Left lung (tissue), 10 donors: ENCODE data around the gene PGGT1B. TPM values are rescaled to one million over a fixed set of nuclear protein-coding genes. Genes with fewer than 3 reads are reported as not detected.
A peak's percentile ranks its signal among the peaks of the same experiment; 100 is the strongest.

Experiments
- ATAC-seq: fragments of 200-7000 bp; cut with Tn5 transposase; one replicate; pipeline ENCODE4 v1.9.1; 2020; ENCODE audit warnings: moderate library complexity
- DNase-seq, 4 donors: peaks; one replicate each; pipeline ENCODE4 v3.0.0-alpha.2; 2013 to 2020
- H3K27ac ChIP-seq, 2 donors: fragments of 200-600 bp; sonication (generic) in 1 of 2; one replicate each; pipeline versions ENCODE4 v1.5.0 to v1.8.0; 2020 to 2021
- H3K27me3 ChIP-seq, 2 donors: fragments of 200-600 bp; sonication (generic) in 1 of 2; one replicate each; pipeline versions ENCODE4 v1.5.0 to v1.8.0; 2020 to 2021
- H3K36me3 ChIP-seq, 2 donors: fragments of 200-600 bp; sonication (generic) in 1 of 2; one replicate each; pipeline versions ENCODE4 v1.5.0 to v1.8.0; 2020 to 2021
- H3K4me1 ChIP-seq, 2 donors: fragments of 200-600 bp; one replicate each; pipeline ENCODE4 v1.8.0; 2021
- H3K4me3 ChIP-seq, 2 donors: fragments of 200-600 bp; sonication (generic) in 1 of 2; one replicate each; pipeline versions ENCODE4 v1.5.0 to v1.8.0; 2020 to 2021; ENCODE audit warnings: mild to moderate bottlenecking in 1 of 2
- H3K9me3 ChIP-seq, 2 donors: fragments of 200-600 bp; sonication (generic) in 1 of 2; one replicate each; pipeline versions ENCODE4 v1.5.0 to v1.8.0; 2020 to 2021
- CTCF ChIP-seq, 2 donors: fragments of 200-600 bp; sonication (generic) in 1 of 2; IDR thresholded peaks; one replicate each; pipeline versions ENCODE4 v1.5.0 to v1.8.0; 2021; ENCODE audit warnings: antibody characterized with exemption in 2 of 2
- intact Hi-C, 2 donors: fragments of 100-400 bp; cut with DNase I; formaldehyde crosslinking; loops; one replicate each; pipeline versions ENCODE4 v1.11.2 to v1.14.2; 2022
- polyA plus RNA-seq, 6 donors: library from polyadenylated mRNA; unstranded; fragments of 120-200 nt; gene quantifications; one replicate each; pipeline ENCODE4 v1.2.1, GENCODE V29; 2013; ENCODE audit not compliant: insufficient read length in 6 of 6
- total RNA-seq, 2 donors: library from RNA; stranded (reverse); fragmentation: NEBNext Ultra II Directional; extraction: Animal tissue kit (Norgen Biotek cat#: 25700); gene quantifications; one replicate each; pipeline ENCODE4 v1.2.1, GENCODE V29; 2021
- donor health status: DM: no; HTN: yes; CAD: no.
- donor health status: DM: no; HTN: no; CAD: no.

The PGGT1B gene
- total and polyA plus RNA-seq, 8 donors: 27.7 to 46.5 (median 36.9) TPM

DNA sequence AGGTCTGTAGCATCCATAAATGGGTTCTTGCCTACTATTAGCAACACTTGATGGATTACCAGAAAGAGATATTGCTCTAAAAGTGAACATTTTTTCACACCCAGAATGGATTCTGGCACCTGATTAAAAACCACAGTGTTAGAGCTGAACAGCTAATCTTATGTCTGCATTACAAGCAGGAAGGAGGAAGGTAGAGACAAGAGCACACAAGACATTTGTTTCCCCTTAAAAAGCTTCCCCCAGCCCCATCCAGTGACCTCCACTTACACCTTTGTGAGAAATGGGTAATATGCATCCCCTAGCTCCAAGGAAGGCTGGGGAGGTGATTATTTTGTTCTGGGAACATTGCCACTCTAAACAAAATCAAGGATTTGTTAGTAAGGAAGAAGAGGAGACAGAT lies 80.9 kb downstream of the PGGT1B start:
- no peak overlapping the region for H3K4me3 ChIP-seq
- no peaks in the 10 kb centered on the region for H3K9me3 ChIP-seq
- intact Hi-C loops: no loop called here
- no peak overlapping the region for H3K27ac ChIP-seq
- H3K27me3 ChIP-seq: peaks cover 57 to 97% of the 10 kb centered on the region in 2 donors
- ATAC-seq (no peak), DNase-seq (no peak)
- TF ChIP-seq CTCF (IDR thresholded peaks at IDR 0.05): no peak
- peaks cover 5 to 20% of the 10 kb centered on the region in 2 donors for H3K4me1 ChIP-seq
- H3K36me3 ChIP-seq: no peaks in the 10 kb centered on the region

- DNase-seq: peak in 3 of 4 donors; percentile 33 to 86 (median 33)
These were observed 82.4 kb downstream of the PGGT1B start for GRCh38 chr5:115180165-115180709.

DNA sequence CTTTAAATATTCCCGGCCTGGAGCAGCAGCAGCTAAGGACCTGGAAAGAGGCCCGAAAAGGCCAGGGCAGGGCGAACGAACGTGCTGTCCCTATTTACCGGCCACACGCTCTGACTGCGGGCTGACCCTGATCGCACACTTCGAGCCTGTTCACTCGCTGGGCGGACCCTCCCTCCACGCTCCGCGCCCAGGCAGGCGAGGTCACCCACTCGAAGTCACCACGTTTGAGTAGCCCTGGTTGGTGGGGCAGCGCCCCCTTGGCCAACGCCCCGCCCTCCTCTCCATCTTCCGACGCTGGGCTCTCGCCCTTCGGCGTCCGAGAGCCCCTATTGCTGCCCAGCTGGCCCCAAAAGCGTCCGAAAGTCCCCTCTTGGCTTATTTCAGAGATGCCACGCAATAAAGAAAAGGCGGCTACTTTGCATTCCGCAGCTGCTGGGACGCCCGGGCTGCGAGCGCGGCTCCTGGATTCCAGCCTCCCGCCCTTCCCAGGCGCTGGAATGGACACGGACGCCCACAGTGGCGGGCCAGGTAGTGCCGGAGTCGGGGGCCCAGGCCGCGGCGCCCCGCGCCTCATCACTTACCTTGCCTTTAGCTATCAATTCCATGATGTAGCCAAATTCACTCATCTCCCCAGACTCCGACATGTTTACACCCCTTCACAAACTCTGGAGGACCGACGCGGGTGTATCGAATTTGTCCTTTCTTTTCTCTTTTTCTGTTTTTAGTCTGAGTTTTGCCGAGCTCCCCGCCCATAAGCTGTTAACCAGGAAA lies 83.1 kb downstream of the PGGT1B start:
- Histone ChIP-seq H3K36me3 (no peaks in the 10 kb centered on the region), H3K27me3 (peaks cover 66 to 100% of the 10 kb centered on the region in 2 donors), H3K4me1 (peaks cover 5 to 20% of the 10 kb centered on the region in 2 donors), H3K4me3 (peak overlapping the region; percentile 31 to 43), H3K27ac (no peak overlapping the region), H3K9me3 (no peaks in the 10 kb centered on the region)
- ATAC-seq: peak; percentile 84
- intact Hi-C loops: no loop called here
- DNase-seq: peak in 3 of 4 donors; percentile 35 to 73 (median 35)
- TF ChIP-seq CTCF (IDR thresholded peaks at IDR 0.05): no peak

More at GRCh38 chr5:115180165-115180709, 82.4 kb downstream of the PGGT1B start:
- no peaks in the 10 kb centered on the region for H3K9me3 ChIP-seq
- no peak overlapping the region for H3K27ac ChIP-seq
- peak; percentile 84 for ATAC-seq
- intact Hi-C loops: no loop called here
- TF ChIP-seq CTCF (IDR thresholded peaks at IDR 0.05): no peak
- no peaks in the 10 kb centered on the region for H3K36me3 ChIP-seq
- H3K4me3 ChIP-seq: peak overlapping the region; percentile 31 to 43
- peaks cover 5 to 20% of the 10 kb centered on the region in 2 donors for H3K4me1 ChIP-seq
- H3K27me3 ChIP-seq: peaks cover 66 to 100% of the 10 kb centered on the region in 2 donors

DNA sequence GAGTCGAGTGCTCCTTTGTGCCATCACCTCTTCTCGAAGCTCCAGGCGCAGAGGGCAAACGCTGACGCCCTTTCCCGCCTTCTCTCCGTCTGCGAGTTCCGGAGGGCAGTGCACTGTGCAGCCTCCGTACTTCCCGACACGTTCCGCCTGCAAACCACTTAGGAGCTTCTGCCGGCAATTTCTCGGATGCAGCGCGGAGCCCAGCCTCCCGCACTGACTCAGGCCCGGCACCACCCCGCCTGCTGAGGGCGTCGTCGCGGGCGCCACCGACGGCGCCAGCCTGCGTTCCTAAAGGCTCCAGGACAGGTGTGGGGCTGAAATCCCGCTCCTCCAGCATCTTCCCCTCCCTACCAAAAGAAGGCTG lies 83.7 kb downstream of the PGGT1B start:
- peak overlapping the region in 1 of 2 donors; percentile 43 for H3K4me3 ChIP-seq
- no peak for TF ChIP-seq CTCF (IDR thresholded peaks at IDR 0.05)

DNA sequence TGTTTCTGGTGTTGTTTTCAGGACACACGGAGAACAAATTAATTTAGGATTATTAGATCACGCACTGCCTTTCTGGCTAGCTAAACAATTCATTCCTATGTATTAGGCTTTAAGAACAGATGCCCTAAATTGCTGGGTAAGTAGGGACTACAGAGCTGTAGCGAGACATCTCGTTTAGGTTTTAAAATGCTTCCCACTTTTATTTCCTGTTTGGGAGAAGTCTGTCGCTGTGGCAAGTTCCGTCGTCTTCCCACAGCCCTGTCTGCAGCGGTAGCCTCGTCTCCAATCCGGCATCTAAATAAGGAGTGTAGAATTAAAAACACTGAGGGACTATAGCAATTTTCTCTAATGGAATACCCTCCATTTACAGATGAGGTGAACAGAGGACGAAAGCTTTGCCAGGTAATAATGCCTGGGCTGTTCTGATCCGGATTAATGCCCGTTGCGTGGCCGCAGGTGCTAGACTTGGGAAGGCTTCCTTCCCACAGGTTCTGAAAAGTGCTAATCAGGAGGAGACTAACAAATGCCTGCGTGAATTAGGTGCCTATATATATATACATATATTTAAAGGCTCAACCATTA lies 91.7 kb downstream of the PGGT1B start:
- H3K4me1 ChIP-seq: peaks cover 0 to 23% of the 10 kb centered on the region in 2 donors
- H3K27ac ChIP-seq: peak overlapping the region; percentile 1 to 13
- H3K36me3 ChIP-seq: no peaks in the 10 kb centered on the region
- H3K4me3 ChIP-seq: peak overlapping the region; percentile 73 to 90
- no peaks in the 10 kb centered on the region for H3K9me3 ChIP-seq
- DNase-seq (peak in 1 of 4 donors; percentile 19), ATAC-seq (no peak)
- intact Hi-C loops: no loop called here
- H3K27me3 ChIP-seq: peaks cover 22 to 100% of the 10 kb centered on the region in 2 donors
- TF ChIP-seq CTCF (IDR thresholded peaks at IDR 0.05): no peak

More for the DNA sequence above, 83.7 kb downstream of the PGGT1B start:
- Histone ChIP-seq H3K27ac (no peak overlapping the region), H3K36me3 (no peaks in the 10 kb centered on the region), H3K9me3 (no peaks in the 10 kb centered on the region), H3K27me3 (peaks cover 66 to 100% of the 10 kb centered on the region in 2 donors), H3K4me1 (peaks cover 5 to 20% of the 10 kb centered on the region in 2 donors)
- intact Hi-C loops: no loop called here
- ATAC-seq (peak; percentile 28), DNase-seq (no peak)
